GM12878 (cell line): Measurements from ENCODE around the gene DSTYK. TPM values are rescaled to one million over a fixed set of nuclear protein-coding genes. Genes with fewer than 3 reads are reported as not detected.
A peak's percentile ranks its signal among the peaks of the same experiment; 100 is the strongest.

Experiments used
- ATAC-seq: fragments of 200-7000 bp; cut with Tn5 transposase; 3 replicates; pipeline ENCODE4 v1.9.1; 2020; ENCODE audit warnings: mild to moderate bottlenecking, moderate library complexity
- BruUV-seq: library from RNA; stranded (reverse); fragments of 400-500 nt; replicated peaks from 2 replicates; lab custom pipeline; 2021; lab: Mats Ljungman, UMichigan
- CTCF ChIA-PET: fragments of 300-600 bp; sonication (Branson Sonifier 250); formaldehyde crosslinking; extraction: SDS; loops from one replicate; lab custom pipeline; 2021; ENCODE audit warnings: inconsistent platforms; lab: Yijun Ruan, JAX
- POLR2A ChIA-PET: fragments of 350-600 bp; formaldehyde crosslinking; extraction: SDS; loops from one replicate; lab custom pipeline; 2021; ENCODE audit warnings: inconsistent platforms; lab: Charles Lee
- RAD21 ChIA-PET: fragments of 300-600 bp; sonication (Branson Sonifier 250); formaldehyde crosslinking; loops from one replicate; lab custom pipeline; 2023; ENCODE audit warnings: antibody characterized with exemption; ENCODE audit not compliant: unreplicated experiment; lab: Charles Lee
- SMC1A ChIA-PET: fragments of 300-600 bp; sonication (Branson Sonifier 250); formaldehyde crosslinking; loops from one replicate; lab custom pipeline; 2023; ENCODE audit not compliant: unreplicated experiment, uncharacterized antibody; lab: Charles Lee
- DNase-seq: peaks from one replicate; pipeline ENCODE4 v3.0.0-alpha.2; 2011; ENCODE audit warnings: low read depth, low spot score
- FAIRE-seq: peaks from 3 replicates; lab custom pipeline; 2011; peaks lifted over from hg19 to GRCh38; lab: Jason Lieb, UNC
- H2AFZ ChIP-seq: 2 replicates; pipeline ENCODE4 v1.6.0; 2011; ENCODE audit warnings: low read depth, low read length, control low read depth; ENCODE audit not compliant: control insufficient read depth
- H3K27ac ChIP-seq: 2 replicates; pipeline ENCODE4 v1.5.1; 2011; ENCODE audit warnings: control low read depth; ENCODE audit not compliant: control insufficient read depth, insufficient read depth
- H3K27me3 ChIP-seq, 2 experiments: replicated peaks in 1 of 2; 2 replicates each; pipeline versions ENCODE4 v1.6.0 to v1.6.1; 2011; ENCODE audit warnings: low read length in 1 of 2; ENCODE audit not compliant: control insufficient read depth in 2 of 2, insufficient read depth in 2 of 2
- H3K36me3 ChIP-seq, 2 experiments: 2 replicates each; pipeline ENCODE4 v1.5.1; 2011; ENCODE audit warnings: low read length in 1 of 2; ENCODE audit not compliant: control insufficient read depth in 2 of 2, insufficient read depth in 2 of 2
- H3K4me1 ChIP-seq: 2 replicates; pipeline ENCODE4 v1.6.1; 2011; ENCODE audit warnings: mild to moderate bottlenecking, low read length, moderate library complexity, mixed read lengths; ENCODE audit not compliant: control insufficient read depth, insufficient read depth
- H3K4me2 ChIP-seq: 2 replicates; pipeline ENCODE4 v1.6.0; 2011; ENCODE audit warnings: control low read depth; ENCODE audit not compliant: control insufficient read depth, insufficient read depth
- H3K4me3 ChIP-seq: fragments of 200-600 bp; sonication (generic); 2 replicates; pipeline ENCODE4 v1.5.1; 2016
- H3K79me2 ChIP-seq: 2 replicates; pipeline ENCODE4 v1.6.0; 2011; ENCODE audit warnings: low read length; ENCODE audit not compliant: control insufficient read depth, insufficient read depth
- H3K9ac ChIP-seq: 2 replicates; pipeline ENCODE4 v1.8.0; 2011; ENCODE audit warnings: low read length, control low read depth, mixed read lengths; ENCODE audit not compliant: control insufficient read depth, insufficient read depth
- H3K9me3 ChIP-seq: replicated peaks from 3 replicates; pipeline ENCODE4 v1.5.1; 2011; ENCODE audit warnings: mild to moderate bottlenecking, low read length; ENCODE audit not compliant: control insufficient read depth, insufficient read depth
- H4K20me1 ChIP-seq: 2 replicates; pipeline ENCODE4 v1.6.0; 2011; ENCODE audit not compliant: control insufficient read depth, insufficient read depth
- ATF7 ChIP-seq: fragments of 450-650 bp; IDR thresholded peaks from 2 replicates; pipeline ENCODE4 v1.6.1; 2016; ENCODE audit warnings: low read depth, mild to moderate bottlenecking
- CBFB ChIP-seq: IDR thresholded peaks from 2 replicates; pipeline ENCODE4 v1.6.1; 2016; ENCODE audit warnings: antibody characterized with exemption, low read depth
- CHD2 ChIP-seq: IDR thresholded peaks from 2 replicates; pipeline ENCODE4 v1.6.1; 2011; ENCODE audit warnings: low read depth, low read length, improper control_type of control experiment, borderline replicate concordance
- EED ChIP-seq: sonication (generic); IDR thresholded peaks from 2 replicates; pipeline ENCODE4 v1.6.1; 2016; ENCODE audit warnings: antibody characterized with exemption, low read depth
- IKZF1 ChIP-seq: fragments of 450-650 bp; conservative IDR thresholded peaks from 2 replicates; pipeline ENCODE4 v1.6.1; 2017; ENCODE audit warnings: antibody characterized with exemption, mild to moderate bottlenecking
- MTA2 ChIP-seq: fragments of 450-650 bp; IDR thresholded peaks from 2 replicates; pipeline ENCODE4 v1.6.1; 2016; ENCODE audit warnings: low read depth, mild to moderate bottlenecking, moderate library complexity
- POLR2AphosphoS2 ChIP-seq: IDR thresholded peaks from 2 replicates; pipeline ENCODE4 v1.6.1; 2011; ENCODE audit warnings: low read depth, mild to moderate bottlenecking, low read length, improper control_type of control experiment, moderate library complexity
- RUNX3 ChIP-seq: IDR thresholded peaks from 2 replicates; pipeline ENCODE4 v1.6.1; 2012; ENCODE audit warnings: low read length, inconsistent platforms
- SMC3 ChIP-seq: IDR thresholded peaks from 2 replicates; pipeline ENCODE4 v1.6.1; 2011; ENCODE audit warnings: low read length, improper control_type of control experiment, borderline replicate concordance
- SPI1 ChIP-seq: IDR thresholded peaks from 2 replicates; pipeline ENCODE4 v1.6.1; 2011; ENCODE audit warnings: low read depth, mild to moderate bottlenecking, low read length, moderate library complexity, borderline replicate concordance; ENCODE audit not compliant: insufficient read depth
- TARDBP ChIP-seq: IDR thresholded peaks from 2 replicates; pipeline ENCODE4 v1.6.1; 2016; ENCODE audit warnings: borderline replicate concordance
- WGBS: methylation state at CpG from one replicate; pipeline ENCODE4 v1.1.6; 2016; ENCODE audit warnings: low lambda C conversion rate; ENCODE audit not compliant: insufficient replicate concordance, insufficient coverage; ENCODE audit errors: missing lambda C conversion rate; 5-methylcytosine and 5-hydroxymethylcytosine counted together
- in situ Hi-C: fragments of 300-500 bp; cut with MboI; formaldehyde crosslinking; loops from 9 replicates; pipeline ENCODE4 v1.14.3; 2018; ENCODE audit warnings: mixed read lengths
- intact Hi-C: fragments of 100-400 bp; cut with micrococcal nuclease; formaldehyde crosslinking; loops from one replicate; pipeline ENCODE4 v1.14.2; 2022; ENCODE audit not compliant: unreplicated experiment
- polyA plus RNA-seq, 11 experiments: library from polyadenylated mRNA; depleted of rRNA in 4 of 11; unstranded in 6 of 11; stranded (reverse) in 5 of 11; fragments of >200 nt; fragmentation: Nextera tagmentation in 4 of 11; fragmentation: Illumina TruSeq in 1 of 11; extraction: Ambion mirVana in 4 of 11; extraction: Trizol in 1 of 11; gene quantifications; 1 replicate in 1 of 11; 2 replicates in 10 of 11; pipeline versions ENCODE4 v1.2.1 to v1.2.3, GENCODE V29; 2011 to 2016; ENCODE audit warnings: inconsistent platforms in 2 of 11, missing spikeins in 2 of 11, low read depth in 1 of 11
- total RNA-seq, 4 experiments: library from RNA; depleted of rRNA in 3 of 4; stranded (reverse); fragments of >200 nt in 3 of 4; fragmentation: Illumina TruSeq in 1 of 4; extraction: Trizol in 1 of 4; gene quantifications; 2 replicates each; pipeline versions ENCODE4 v1.2.1 to v1.2.3, GENCODE V29; 2013 to 2021
- TF ChIP-seq, protein P1 (sequence below): IDR thresholded peaks from 2 replicates; pipeline ENCODE4 v1.6.1; 2011; ENCODE audit warnings: borderline replicate concordance, low read depth, mild to moderate bottlenecking, moderate library complexity, mixed read lengths, low read length; ENCODE audit not compliant: insufficient read depth; ENCODE audit errors: extremely low read length
- TF ChIP-seq, protein P2 (sequence below): fragments of 450-650 bp; formaldehyde crosslinking; IDR thresholded peaks from 2 replicates; pipeline ENCODE4 v1.4.0; 2020; ENCODE audit warnings: mild to moderate bottlenecking, moderate library complexity
- TF ChIP-seq, protein P3 (sequence below): fragments of 450-650 bp; IDR thresholded peaks from 2 replicates; pipeline ENCODE4 v1.6.1; 2017; ENCODE audit warnings: antibody characterized with exemption, mild to moderate bottlenecking, moderate library complexity

Gene DSTYK
- total and polyA plus RNA-seq, 10 of the 15 experiments (the other 5 are each of a cell fraction or from before 2014, with no cell fraction given), result 2.7 to 5.5 (median 3.6) TPM

DNA sequence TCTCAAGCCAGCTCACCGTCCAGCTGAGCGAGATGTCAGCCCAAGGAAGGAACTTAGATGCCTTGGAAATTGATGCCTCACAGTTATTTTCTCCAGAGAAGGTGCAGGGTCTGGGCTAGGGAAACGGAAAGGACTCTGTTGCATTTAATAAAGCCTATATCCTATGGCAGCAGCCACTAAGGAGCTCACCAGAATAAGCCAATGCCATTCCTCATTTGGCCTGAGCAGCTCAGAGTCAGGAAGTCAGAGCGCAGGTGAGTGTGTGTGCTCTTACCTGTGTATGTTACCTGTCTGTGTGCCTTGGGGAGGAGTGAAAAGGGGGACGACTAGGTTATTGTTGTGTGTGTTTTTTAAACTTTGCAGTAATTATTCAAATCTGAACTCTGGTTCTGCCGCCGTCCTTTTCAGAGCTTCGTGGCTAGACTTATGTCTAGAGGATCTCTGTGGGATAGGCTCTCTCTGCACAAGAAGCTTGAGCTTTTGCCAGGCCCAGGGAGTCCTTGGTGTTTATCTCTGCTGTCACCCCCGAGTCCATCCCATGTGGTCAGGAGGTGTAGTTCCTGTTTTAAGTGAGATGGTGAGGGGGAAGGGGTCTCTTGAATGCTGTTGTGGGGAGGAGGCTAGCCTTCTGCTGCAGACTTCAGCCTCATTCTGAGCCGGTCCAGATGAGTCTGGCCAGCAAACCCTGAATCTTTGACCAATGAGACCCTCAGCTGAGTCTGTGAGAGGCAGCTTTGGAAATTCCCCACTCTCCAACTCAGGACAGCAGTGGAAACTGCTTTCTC, 18.6 kb upstream of the DSTYK start:
- 12% methylated on average over 10 of the region's 10 CpGs for WGBS
- Histone ChIP-seq H4K20me1 (no peaks in the 10 kb centered on the region), H3K9me3 (no peaks in the 10 kb centered on the region), H3K4me2 (peak overlapping the region; percentile 68), H3K27me3 (peaks cover 2 to 15% of the 10 kb centered on the region in 2 experiments; a peak in 3 of 4 replicates), H2AFZ (peak overlapping the region; percentile 20; the same call in 1 of the 2 replicates), H3K4me3 (no peak overlapping the region), H3K36me3 (no peaks in the 10 kb centered on the region), H3K9ac (no peak overlapping the region), H3K4me1 (peaks cover 37% of the 10 kb centered on the region), H3K27ac (no peak overlapping the region)
- ATAC-seq (peak; percentile 11), DNase-seq (no peak), FAIRE-seq (no peak)
- in situ Hi-C loops (no loop called here), intact Hi-C loops (no loop called here)
- RAD21 ChIA-PET, result interaction anchor here (0.7 to 24.5 kb wide), 30 partner anchors 9 to 423 kb away, joined by 3 to 728 read pairs (median 6); partner anchors contain the start of gene DSTYK
- TF ChIP-seq MTA2 (0 out of 2 replicates have a peak, but pooled peaks have one; percentile 22), TARDBP (no peak), IKZF1 (peak; percentile 15; the same call in 1 of the 2 replicates), SMC3 (no peak), CHD2 (0 out of 2 replicates have a peak, but pooled peaks have one; percentile 16), ATF7 (no peak), SPI1 (peak; percentile 13; the same call in 1 of the 2 replicates), EED (no peak), POLR2AphosphoS2 (no peak), RUNX3 (peak; percentile 29; the same call in 1 of the 2 replicates), CBFB (no peak)
- TF ChIP-seq, protein P1, sequence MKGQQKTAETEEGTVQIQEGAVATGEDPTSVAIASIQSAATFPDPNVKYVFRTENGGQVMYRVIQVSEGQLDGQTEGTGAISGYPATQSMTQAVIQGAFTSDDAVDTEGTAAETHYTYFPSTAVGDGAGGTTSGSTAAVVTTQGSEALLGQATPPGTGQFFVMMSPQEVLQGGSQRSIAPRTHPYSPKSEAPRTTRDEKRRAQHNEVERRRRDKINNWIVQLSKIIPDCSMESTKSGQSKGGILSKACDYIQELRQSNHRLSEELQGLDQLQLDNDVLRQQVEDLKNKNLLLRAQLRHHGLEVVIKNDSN, result no peak
- TF ChIP-seq, protein P2, sequence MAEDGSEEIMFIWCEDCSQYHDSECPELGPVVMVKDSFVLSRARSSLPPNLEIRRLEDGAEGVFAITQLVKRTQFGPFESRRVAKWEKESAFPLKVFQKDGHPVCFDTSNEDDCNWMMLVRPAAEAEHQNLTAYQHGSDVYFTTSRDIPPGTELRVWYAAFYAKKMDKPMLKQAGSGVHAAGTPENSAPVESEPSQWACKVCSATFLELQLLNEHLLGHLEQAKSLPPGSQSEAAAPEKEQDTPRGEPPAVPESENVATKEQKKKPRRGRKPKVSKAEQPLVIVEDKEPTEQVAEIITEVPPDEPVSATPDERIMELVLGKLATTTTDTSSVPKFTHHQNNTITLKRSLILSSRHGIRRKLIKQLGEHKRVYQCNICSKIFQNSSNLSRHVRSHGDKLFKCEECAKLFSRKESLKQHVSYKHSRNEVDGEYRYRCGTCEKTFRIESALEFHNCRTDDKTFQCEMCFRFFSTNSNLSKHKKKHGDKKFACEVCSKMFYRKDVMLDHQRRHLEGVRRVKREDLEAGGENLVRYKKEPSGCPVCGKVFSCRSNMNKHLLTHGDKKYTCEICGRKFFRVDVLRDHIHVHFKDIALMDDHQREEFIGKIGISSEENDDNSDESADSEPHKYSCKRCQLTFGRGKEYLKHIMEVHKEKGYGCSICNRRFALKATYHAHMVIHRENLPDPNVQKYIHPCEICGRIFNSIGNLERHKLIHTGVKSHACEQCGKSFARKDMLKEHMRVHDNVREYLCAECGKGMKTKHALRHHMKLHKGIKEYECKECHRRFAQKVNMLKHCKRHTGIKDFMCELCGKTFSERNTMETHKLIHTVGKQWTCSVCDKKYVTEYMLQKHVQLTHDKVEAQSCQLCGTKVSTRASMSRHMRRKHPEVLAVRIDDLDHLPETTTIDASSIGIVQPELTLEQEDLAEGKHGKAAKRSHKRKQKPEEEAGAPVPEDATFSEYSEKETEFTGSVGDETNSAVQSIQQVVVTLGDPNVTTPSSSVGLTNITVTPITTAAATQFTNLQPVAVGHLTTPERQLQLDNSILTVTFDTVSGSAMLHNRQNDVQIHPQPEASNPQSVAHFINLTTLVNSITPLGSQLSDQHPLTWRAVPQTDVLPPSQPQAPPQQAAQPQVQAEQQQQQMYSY, result no peak
- TF ChIP-seq, protein P3, sequence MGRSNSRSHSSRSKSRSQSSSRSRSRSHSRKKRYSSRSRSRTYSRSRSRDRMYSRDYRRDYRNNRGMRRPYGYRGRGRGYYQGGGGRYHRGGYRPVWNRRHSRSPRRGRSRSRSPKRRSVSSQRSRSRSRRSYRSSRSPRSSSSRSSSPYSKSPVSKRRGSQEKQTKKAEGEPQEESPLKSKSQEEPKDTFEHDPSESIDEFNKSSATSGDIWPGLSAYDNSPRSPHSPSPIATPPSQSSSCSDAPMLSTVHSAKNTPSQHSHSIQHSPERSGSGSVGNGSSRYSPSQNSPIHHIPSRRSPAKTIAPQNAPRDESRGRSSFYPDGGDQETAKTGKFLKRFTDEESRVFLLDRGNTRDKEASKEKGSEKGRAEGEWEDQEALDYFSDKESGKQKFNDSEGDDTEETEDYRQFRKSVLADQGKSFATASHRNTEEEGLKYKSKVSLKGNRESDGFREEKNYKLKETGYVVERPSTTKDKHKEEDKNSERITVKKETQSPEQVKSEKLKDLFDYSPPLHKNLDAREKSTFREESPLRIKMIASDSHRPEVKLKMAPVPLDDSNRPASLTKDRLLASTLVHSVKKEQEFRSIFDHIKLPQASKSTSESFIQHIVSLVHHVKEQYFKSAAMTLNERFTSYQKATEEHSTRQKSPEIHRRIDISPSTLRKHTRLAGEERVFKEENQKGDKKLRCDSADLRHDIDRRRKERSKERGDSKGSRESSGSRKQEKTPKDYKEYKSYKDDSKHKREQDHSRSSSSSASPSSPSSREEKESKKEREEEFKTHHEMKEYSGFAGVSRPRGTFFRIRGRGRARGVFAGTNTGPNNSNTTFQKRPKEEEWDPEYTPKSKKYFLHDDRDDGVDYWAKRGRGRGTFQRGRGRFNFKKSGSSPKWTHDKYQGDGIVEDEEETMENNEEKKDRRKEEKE, result no peak
- TF ChIP-seq, all 136 proteins: peak for 5
- ChIA-PET POLR2A (interaction anchor here (0.7 to 5.2 kb wide), 9 partner anchors 8 to 88 kb away, joined by 3 to 75 read pairs (median 5); no protein-coding TSS in a partner anchor), CTCF (interaction anchor here (0.7 to 19.1 kb wide), 34 partner anchors 9 to 428 kb away, joined by 3 to 836 read pairs (median 6); partner anchors contain the start of genes NUAK2 and RBBP5), SMC1A (interaction anchor here (0.6 to 12.1 kb wide), 30 partner anchors 11 to 294 kb away, joined by 3 to 427 read pairs (median 5); no protein-coding TSS in a partner anchor)
- no peaks in the 10 kb centered on the region for H3K79me2 ChIP-seq
- no TSS peak for BruUV-seq
